GM12878 (cell line): Measurements from ENCODE around the gene SLC35D2. TPM values are rescaled to one million over a fixed set of nuclear protein-coding genes. Genes with fewer than 3 reads are reported as not detected.

Experiments
- BCL11A ChIP-seq: IDR thresholded peaks from 2 replicates; pipeline ENCODE4 v1.6.1; 2011; ENCODE audit warnings: low read depth, low read length
- BCL3 ChIP-seq: IDR thresholded peaks from 2 replicates; pipeline ENCODE4 v1.6.1; 2011; ENCODE audit warnings: borderline replicate concordance, low read depth, mild to moderate bottlenecking, moderate library complexity, low read length; ENCODE audit not compliant: insufficient read depth, poor library complexity, severe bottlenecking
- BCLAF1 ChIP-seq: fragments of 450-650 bp; IDR thresholded peaks from 2 replicates; pipeline ENCODE4 v1.6.1; 2017; ENCODE audit warnings: antibody characterized with exemption, mild to moderate bottlenecking, moderate library complexity
- BMI1 ChIP-seq: fragments of 450-650 bp; IDR thresholded peaks from 2 replicates; pipeline ENCODE4 v1.6.1; 2016; ENCODE audit warnings: mild to moderate bottlenecking, moderate library complexity, borderline replicate concordance
- CHD1 ChIP-seq: IDR thresholded peaks from 2 replicates; pipeline ENCODE4 v1.6.1; 2012; ENCODE audit warnings: low read depth, low read length, improper control_type of control experiment
- CHD4 ChIP-seq: fragments of 200-600 bp; sonication (generic); IDR thresholded peaks from 2 replicates; pipeline ENCODE4 v1.6.1; 2016; ENCODE audit warnings: mild to moderate bottlenecking
- DPF2 ChIP-seq: fragments of 450-650 bp; IDR thresholded peaks from 2 replicates; pipeline ENCODE4 v1.6.1; 2017; ENCODE audit warnings: mild to moderate bottlenecking
- E2F4 ChIP-seq: IDR thresholded peaks from 2 replicates; pipeline ENCODE4 v1.6.1; 2012; ENCODE audit warnings: low read depth, low read length, improper control_type of control experiment
- EZH2 ChIP-seq: IDR thresholded peaks from 2 replicates; pipeline ENCODE4 v1.6.1; 2012; ENCODE audit warnings: low read depth, mild to moderate bottlenecking, control low read depth, inconsistent platforms, low read length, borderline replicate concordance; ENCODE audit not compliant: control insufficient read depth
- HDAC6 ChIP-seq: fragments of 200-600 bp; sonication (generic); IDR thresholded peaks from one replicate; pipeline ENCODE4 v1.8.0; 2017; ENCODE audit warnings: antibody characterized with exemption; ENCODE audit not compliant: unreplicated experiment
- MEF2B ChIP-seq: fragments of 450-650 bp; IDR thresholded peaks from 2 replicates; pipeline ENCODE4 v1.6.1; 2018; ENCODE audit warnings: mild to moderate bottlenecking, moderate library complexity; ENCODE audit not compliant: partially characterized antibody, poor library complexity, severe bottlenecking
- MTA2 ChIP-seq: fragments of 450-650 bp; IDR thresholded peaks from 2 replicates; pipeline ENCODE4 v1.6.1; 2016; ENCODE audit warnings: low read depth, mild to moderate bottlenecking, moderate library complexity
- NFYA ChIP-seq: IDR thresholded peaks from 2 replicates; pipeline ENCODE4 v1.6.1; 2011; ENCODE audit warnings: low read depth, mild to moderate bottlenecking, low read length, improper control_type of control experiment, borderline replicate concordance
- RAD21 ChIP-seq: IDR thresholded peaks from 2 replicates; pipeline ENCODE4 v1.6.1; 2011; ENCODE audit warnings: mild to moderate bottlenecking, low read depth, low read length, moderate library complexity; ENCODE audit not compliant: insufficient read depth
- RB1 ChIP-seq: fragments of 450-650 bp; formaldehyde crosslinking; IDR thresholded peaks from 2 replicates; pipeline ENCODE4 v1.6.1; 2017; ENCODE audit warnings: mild to moderate bottlenecking, borderline replicate concordance
- RELA ChIP-seq: fragments of 450-650 bp; IDR thresholded peaks from 2 replicates; pipeline ENCODE4 v1.8.0; 2014; ENCODE audit warnings: borderline replicate concordance; ENCODE audit not compliant: partially characterized antibody
- RELB ChIP-seq: fragments of 450-650 bp; IDR thresholded peaks from 2 replicates; pipeline ENCODE4 v1.6.1; 2017; ENCODE audit warnings: low read depth, mild to moderate bottlenecking, moderate library complexity
- SIN3A ChIP-seq: IDR thresholded peaks from 2 replicates; pipeline ENCODE4 v1.6.1; 2012; ENCODE audit warnings: low read depth, low read length, improper control_type of control experiment
- SMC3 ChIP-seq: IDR thresholded peaks from 2 replicates; pipeline ENCODE4 v1.6.1; 2011; ENCODE audit warnings: low read length, improper control_type of control experiment, borderline replicate concordance
- SREBF1 ChIP-seq: IDR thresholded peaks from 2 replicates; pipeline ENCODE4 v1.6.1; 2012; ENCODE audit warnings: mild to moderate bottlenecking, low read length
- SRF ChIP-seq, 2 experiments: IDR thresholded peaks; 2 replicates each; pipeline ENCODE4 v1.6.1; 2011; ENCODE audit warnings: low read depth in 2 of 2, low read length in 2 of 2, mild to moderate bottlenecking in 1 of 2, moderate library complexity in 1 of 2
- TAF1 ChIP-seq: IDR thresholded peaks from 2 replicates; pipeline ENCODE4 v1.6.1; 2011; ENCODE audit warnings: mild to moderate bottlenecking, low read depth, low read length, borderline replicate concordance
- YY1 ChIP-seq: IDR thresholded peaks from 2 replicates; pipeline ENCODE4 v1.6.1; 2011; ENCODE audit warnings: low read depth, mild to moderate bottlenecking, low read length
- ZNF24 ChIP-seq: fragments of 450-650 bp; IDR thresholded peaks from 2 replicates; pipeline ENCODE4 v1.6.1; 2017; ENCODE audit warnings: antibody characterized with exemption, mild to moderate bottlenecking
- polyA plus RNA-seq, 11 experiments: library from polyadenylated mRNA; depleted of rRNA in 4 of 11; unstranded in 6 of 11; stranded (reverse) in 5 of 11; fragments of >200 nt; fragmentation: Nextera tagmentation in 4 of 11; fragmentation: Illumina TruSeq in 1 of 11; extraction: Ambion mirVana in 4 of 11; extraction: Trizol in 1 of 11; gene quantifications; 1 replicate in 1 of 11; 2 replicates in 10 of 11; pipeline versions ENCODE4 v1.2.1 to v1.2.3, GENCODE V29; 2011 to 2016; ENCODE audit warnings: inconsistent platforms in 2 of 11, missing spikeins in 2 of 11, low read depth in 1 of 11
- total RNA-seq, 4 experiments: library from RNA; depleted of rRNA in 3 of 4; stranded (reverse); fragments of >200 nt in 3 of 4; fragmentation: Illumina TruSeq in 1 of 4; extraction: Trizol in 1 of 4; gene quantifications; 2 replicates each; pipeline versions ENCODE4 v1.2.1 to v1.2.3, GENCODE V29; 2013 to 2021

The SLC35D2 gene
- total and polyA plus RNA-seq, 10 of the 15 experiments (the other 5 are each of a cell fraction or from before 2014, with no cell fraction given), result 0.64 to 6.3 (median 3.5) TPM

- TF ChIP-seq HDAC6, result no peak
- no peak; the same call in 1 of the 2 replicates for TF ChIP-seq YY1
- TF ChIP-seq SRF (IDR thresholded peaks at IDR 0.05; ENCODE audit: low read depth in 2 of 2, low read length in 2 of 2), result no peak
- no peak for TF ChIP-seq BMI1
- TF ChIP-seq CHD4, result no peak
- TF ChIP-seq RELB, result no peak
- peak; percentile 91 for TF ChIP-seq DPF2
- TF ChIP-seq NFYA, result peak; percentile 16; the same call in 1 of the 2 replicates
- no peak for TF ChIP-seq MTA2
- no peak for TF ChIP-seq BCLAF1
- TF ChIP-seq RB1, result peak; percentile 97
- TF ChIP-seq MEF2B, result no peak
- TF ChIP-seq SIN3A, result peak; percentile 98
- TF ChIP-seq CHD1, result no peak
- no peak for TF ChIP-seq SMC3
- no peak for TF ChIP-seq EZH2
- TF ChIP-seq RELA, result no peak
- TF ChIP-seq ZNF24, result no peak
- TF ChIP-seq RAD21, result no peak
- no peak for TF ChIP-seq BCL11A
- no peak for TF ChIP-seq BCL3
- TF ChIP-seq SREBF1, result no peak
- TF ChIP-seq TAF1, result peak; percentile 53; the same call in 1 of the 2 replicates
- TF ChIP-seq E2F4, result peak; percentile 96
Measured at GRCh38 chr9:96418083-96418919, 34.8 kb upstream of the SLC35D2 start, which contains the start of gene ZNF367 (continued).
